ENCODE measurements around the gene CHRND. TPM values are rescaled to one million over a fixed set of nuclear protein-coding genes. Genes with fewer than 3 reads are reported as not detected.

Gene CHRND
- total and polyA plus RNA-seq, 2 experiments from 2014 or later: 0.10 to 0.11 TPM

DNA sequence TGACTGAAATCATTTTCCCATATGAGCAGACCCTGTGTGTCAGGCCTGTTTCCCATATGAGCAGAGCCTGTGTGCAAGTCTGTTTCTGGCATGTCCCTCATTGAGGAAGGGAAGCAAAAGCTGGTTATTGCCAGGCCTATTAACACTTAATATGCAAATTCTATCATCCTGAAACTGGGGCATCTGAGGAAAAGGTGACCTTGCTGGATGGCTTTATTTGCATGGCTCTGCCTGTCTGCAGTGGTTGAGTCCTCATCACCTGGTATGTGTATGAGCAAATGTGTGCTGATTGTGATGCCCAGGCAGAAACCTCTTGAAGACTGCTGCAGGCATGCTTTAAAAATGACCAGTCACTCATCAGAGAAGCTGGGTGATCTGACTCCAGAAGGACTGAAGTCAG, 55.8 kb downstream of the CHRND start:
- DNase-seq (ENCODE audit: low spot score) (no peak), ATAC-seq (no peak)
- Histone ChIP-seq H3K4me2 (no peak overlapping the region), H3K36me3 (ENCODE audit: insufficient read depth) (no peaks in the 10 kb centered on the region), H4K20me1 (replicated peaks; ENCODE audit: insufficient read depth) (peaks cover 8% of the 10 kb centered on the region), H3F3A (replicated peaks; ENCODE audit: low read depth) (no peaks in the 10 kb centered on the region), H2AFZ (no peak overlapping the region), H3K4me1 (ENCODE audit: insufficient read depth) (no peaks in the 10 kb centered on the region), H3K4me3 (no peak overlapping the region), H3K27me3 (ENCODE audit: insufficient read depth) (no peaks in the 10 kb centered on the region), H3K9me2 (ENCODE audit: insufficient read depth) (no peaks in the 10 kb centered on the region), H3K27ac (ENCODE audit: low read depth) (no peak overlapping the region), H3K79me2 (replicated peaks; ENCODE audit: insufficient read depth) (no peaks in the 10 kb centered on the region)
- Mint-ChIP-seq H3K27me3 (ENCODE audit: insufficient read depth, low read depth, poor library complexity) (no peaks in the 10 kb centered on the region), H3K4me1 (peaks cover 2% of the 10 kb centered on the region; the same call in 1 of the 3 replicates), H3K4me3 (no peak overlapping the region), H3K36me3 (ENCODE audit: low read depth) (peaks cover 16% of the 10 kb centered on the region), H3K9me3 (no peaks in the 10 kb centered on the region), H3K27ac (no peak overlapping the region)
- TF ChIP-seq ZNF331 (CRISPR knock-in tag; IDR thresholded peaks at IDR 0.05; ENCODE audit: low read depth) (no peak), ZNF114 (CRISPR knock-in tag; IDR thresholded peaks at IDR 0.05) (no peak), NANOG (IDR thresholded peaks at IDR 0.05; ENCODE audit: borderline replicate concordance) (no peak), JUNB (IDR thresholded peaks at IDR 0.05; ENCODE audit: unreplicated experiment) (no peak), STAT1 (IDR thresholded peaks at IDR 0.05; ENCODE audit: unreplicated experiment) (no peak), CTCF (conservative IDR thresholded peaks at IDR 0.05; ENCODE audit: low read depth in 2 of 2) (no peak), CREB1 (CRISPR knock-in tag; IDR thresholded peaks at IDR 0.05; ENCODE audit: low read depth) (no peak), POLR2AphosphoS5 (IDR thresholded peaks at IDR 0.05; ENCODE audit: low read depth) (no peak), EZH2 (IDR thresholded peaks at IDR 0.05; ENCODE audit: low read depth, unreplicated experiment) (no peak), EZH2phosphoT487 (IDR thresholded peaks at IDR 0.05; ENCODE audit: unreplicated experiment) (no peak)
- TF ChIP-seq, protein P1, sequence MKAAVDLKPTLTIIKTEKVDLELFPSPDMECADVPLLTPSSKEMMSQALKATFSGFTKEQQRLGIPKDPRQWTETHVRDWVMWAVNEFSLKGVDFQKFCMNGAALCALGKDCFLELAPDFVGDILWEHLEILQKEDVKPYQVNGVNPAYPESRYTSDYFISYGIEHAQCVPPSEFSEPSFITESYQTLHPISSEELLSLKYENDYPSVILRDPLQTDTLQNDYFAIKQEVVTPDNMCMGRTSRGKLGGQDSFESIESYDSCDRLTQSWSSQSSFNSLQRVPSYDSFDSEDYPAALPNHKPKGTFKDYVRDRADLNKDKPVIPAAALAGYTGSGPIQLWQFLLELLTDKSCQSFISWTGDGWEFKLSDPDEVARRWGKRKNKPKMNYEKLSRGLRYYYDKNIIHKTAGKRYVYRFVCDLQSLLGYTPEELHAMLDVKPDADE (IDR thresholded peaks at IDR 0.05): no peak
- TF ChIP-seq, protein P2, sequence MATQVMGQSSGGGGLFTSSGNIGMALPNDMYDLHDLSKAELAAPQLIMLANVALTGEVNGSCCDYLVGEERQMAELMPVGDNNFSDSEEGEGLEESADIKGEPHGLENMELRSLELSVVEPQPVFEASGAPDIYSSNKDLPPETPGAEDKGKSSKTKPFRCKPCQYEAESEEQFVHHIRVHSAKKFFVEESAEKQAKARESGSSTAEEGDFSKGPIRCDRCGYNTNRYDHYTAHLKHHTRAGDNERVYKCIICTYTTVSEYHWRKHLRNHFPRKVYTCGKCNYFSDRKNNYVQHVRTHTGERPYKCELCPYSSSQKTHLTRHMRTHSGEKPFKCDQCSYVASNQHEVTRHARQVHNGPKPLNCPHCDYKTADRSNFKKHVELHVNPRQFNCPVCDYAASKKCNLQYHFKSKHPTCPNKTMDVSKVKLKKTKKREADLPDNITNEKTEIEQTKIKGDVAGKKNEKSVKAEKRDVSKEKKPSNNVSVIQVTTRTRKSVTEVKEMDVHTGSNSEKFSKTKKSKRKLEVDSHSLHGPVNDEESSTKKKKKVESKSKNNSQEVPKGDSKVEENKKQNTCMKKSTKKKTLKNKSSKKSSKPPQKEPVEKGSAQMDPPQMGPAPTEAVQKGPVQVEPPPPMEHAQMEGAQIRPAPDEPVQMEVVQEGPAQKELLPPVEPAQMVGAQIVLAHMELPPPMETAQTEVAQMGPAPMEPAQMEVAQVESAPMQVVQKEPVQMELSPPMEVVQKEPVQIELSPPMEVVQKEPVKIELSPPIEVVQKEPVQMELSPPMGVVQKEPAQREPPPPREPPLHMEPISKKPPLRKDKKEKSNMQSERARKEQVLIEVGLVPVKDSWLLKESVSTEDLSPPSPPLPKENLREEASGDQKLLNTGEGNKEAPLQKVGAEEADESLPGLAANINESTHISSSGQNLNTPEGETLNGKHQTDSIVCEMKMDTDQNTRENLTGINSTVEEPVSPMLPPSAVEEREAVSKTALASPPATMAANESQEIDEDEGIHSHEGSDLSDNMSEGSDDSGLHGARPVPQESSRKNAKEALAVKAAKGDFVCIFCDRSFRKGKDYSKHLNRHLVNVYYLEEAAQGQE (IDR thresholded peaks at IDR 0.05; ENCODE audit: unreplicated experiment): no peak
- TF ChIP-seq, protein P3, sequence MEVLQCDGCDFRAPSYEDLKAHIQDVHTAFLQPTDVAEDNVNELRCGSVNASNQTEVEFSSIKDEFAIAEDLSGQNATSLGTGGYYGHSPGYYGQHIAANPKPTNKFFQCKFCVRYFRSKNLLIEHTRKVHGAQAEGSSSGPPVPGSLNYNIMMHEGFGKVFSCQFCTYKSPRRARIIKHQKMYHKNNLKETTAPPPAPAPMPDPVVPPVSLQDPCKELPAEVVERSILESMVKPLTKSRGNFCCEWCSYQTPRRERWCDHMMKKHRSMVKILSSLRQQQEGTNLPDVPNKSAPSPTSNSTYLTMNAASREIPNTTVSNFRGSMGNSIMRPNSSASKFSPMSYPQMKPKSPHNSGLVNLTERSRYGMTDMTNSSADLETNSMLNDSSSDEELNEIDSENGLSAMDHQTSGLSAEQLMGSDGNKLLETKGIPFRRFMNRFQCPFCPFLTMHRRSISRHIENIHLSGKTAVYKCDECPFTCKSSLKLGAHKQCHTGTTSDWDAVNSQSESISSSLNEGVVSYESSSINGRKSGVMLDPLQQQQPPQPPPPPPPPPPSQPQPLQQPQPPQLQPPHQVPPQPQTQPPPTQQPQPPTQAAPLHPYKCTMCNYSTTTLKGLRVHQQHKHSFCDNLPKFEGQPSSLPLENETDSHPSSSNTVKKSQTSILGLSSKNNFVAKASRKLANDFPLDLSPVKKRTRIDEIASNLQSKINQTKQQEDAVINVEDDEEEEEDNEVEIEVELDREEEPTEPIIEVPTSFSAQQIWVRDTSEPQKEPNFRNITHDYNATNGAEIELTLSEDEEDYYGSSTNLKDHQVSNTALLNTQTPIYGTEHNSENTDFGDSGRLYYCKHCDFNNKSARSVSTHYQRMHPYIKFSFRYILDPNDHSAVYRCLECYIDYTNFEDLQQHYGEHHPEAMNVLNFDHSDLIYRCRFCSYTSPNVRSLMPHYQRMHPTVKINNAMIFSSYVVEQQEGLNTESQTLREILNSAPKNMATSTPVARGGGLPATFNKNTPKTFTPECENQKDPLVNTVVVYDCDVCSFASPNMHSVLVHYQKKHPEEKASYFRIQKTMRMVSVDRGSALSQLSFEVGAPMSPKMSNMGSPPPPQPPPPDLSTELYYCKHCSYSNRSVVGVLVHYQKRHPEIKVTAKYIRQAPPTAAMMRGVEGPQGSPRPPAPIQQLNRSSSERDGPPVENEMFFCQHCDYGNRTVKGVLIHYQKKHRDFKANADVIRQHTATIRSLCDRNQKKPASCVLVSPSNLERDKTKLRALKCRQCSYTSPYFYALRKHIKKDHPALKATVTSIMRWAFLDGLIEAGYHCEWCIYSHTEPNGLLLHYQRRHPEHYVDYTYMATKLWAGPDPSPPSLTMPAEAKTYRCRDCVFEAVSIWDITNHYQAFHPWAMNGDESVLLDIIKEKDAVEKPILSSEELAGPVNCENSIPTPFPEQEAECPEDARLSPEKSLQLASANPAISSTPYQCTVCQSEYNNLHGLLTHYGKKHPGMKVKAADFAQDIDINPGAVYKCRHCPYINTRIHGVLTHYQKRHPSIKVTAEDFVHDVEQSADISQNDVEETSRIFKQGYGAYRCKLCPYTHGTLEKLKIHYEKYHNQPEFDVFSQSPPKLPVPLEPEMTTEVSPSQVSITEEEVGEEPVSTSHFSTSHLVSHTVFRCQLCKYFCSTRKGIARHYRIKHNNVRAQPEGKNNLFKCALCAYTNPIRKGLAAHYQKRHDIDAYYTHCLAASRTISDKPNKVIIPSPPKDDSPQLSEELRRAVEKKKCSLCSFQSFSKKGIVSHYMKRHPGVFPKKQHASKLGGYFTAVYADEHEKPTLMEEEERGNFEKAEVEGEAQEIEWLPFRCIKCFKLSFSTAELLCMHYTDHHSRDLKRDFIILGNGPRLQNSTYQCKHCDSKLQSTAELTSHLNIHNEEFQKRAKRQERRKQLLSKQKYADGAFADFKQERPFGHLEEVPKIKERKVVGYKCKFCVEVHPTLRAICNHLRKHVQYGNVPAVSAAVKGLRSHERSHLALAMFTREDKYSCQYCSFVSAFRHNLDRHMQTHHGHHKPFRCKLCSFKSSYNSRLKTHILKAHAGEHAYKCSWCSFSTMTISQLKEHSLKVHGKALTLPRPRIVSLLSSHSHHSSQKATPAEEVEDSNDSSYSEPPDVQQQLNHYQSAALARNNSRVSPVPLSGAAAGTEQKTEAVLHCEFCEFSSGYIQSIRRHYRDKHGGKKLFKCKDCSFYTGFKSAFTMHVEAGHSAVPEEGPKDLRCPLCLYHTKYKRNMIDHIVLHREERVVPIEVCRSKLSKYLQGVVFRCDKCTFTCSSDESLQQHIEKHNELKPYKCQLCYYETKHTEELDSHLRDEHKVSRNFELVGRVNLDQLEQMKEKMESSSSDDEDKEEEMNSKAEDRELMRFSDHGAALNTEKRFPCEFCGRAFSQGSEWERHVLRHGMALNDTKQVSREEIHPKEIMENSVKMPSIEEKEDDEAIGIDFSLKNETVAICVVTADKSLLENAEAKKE (CRISPR knock-in tag; IDR thresholded peaks at IDR 0.05): no peak

Data from GM23338 (cell line).